HFFc6 (cell line): ENCODE results near the gene RALA. TPM values are rescaled to one million over a fixed set of nuclear protein-coding genes. Genes with fewer than 3 reads are reported as not detected.
A peak's percentile ranks its signal among the peaks of the same experiment; 100 is the strongest.

Source experiments
- DNase-seq: peaks from one replicate; pipeline ENCODE4 v3.0.0-alpha.2; 2018
- H3K27ac Mint-ChIP-seq: 2 replicates; pipeline ENCODE4 v1.8.0; 2020; ENCODE audit warnings: mild to moderate bottlenecking, mixed read lengths
- H3K27me3 Mint-ChIP-seq: 2 replicates; pipeline ENCODE4 v1.8.0; 2021; ENCODE audit warnings: mild to moderate bottlenecking, moderate library complexity, mixed read lengths; ENCODE audit not compliant: insufficient read depth
- H3K36me3 Mint-ChIP-seq: 2 replicates; pipeline ENCODE4 v1.8.0; 2021; ENCODE audit warnings: low read depth, mixed read lengths
- H3K4me1 Mint-ChIP-seq: 2 replicates; pipeline ENCODE4 v1.8.0; 2020; ENCODE audit warnings: low read depth, mixed read lengths
- H3K4me3 Mint-ChIP-seq: 2 replicates; pipeline ENCODE4 v1.8.0; 2020; ENCODE audit warnings: mild to moderate bottlenecking, moderate library complexity, mixed read lengths
- H3K9me3 Mint-ChIP-seq: 2 replicates; pipeline ENCODE4 v1.8.0; 2020; ENCODE audit warnings: mild to moderate bottlenecking, mixed read lengths
- long read RNA-seq: library from polyadenylated mRNA; unstranded; transcript quantifications from one replicate; pipeline ENCODE4 v2.0.0, GENCODE V29; 2019
- total RNA-seq, 6 experiments: library from RNA; stranded (reverse); fragmentation: NEBNext Ultra II Directional; extraction: Animal tissue kit (Norgen Biotek cat#: 25700); gene quantifications; 2 replicates in 1 of 6; 3 replicates in 5 of 6; pipeline ENCODE4 v1.2.3, GENCODE V29; 2021
- TF ChIP-seq, protein P1 (sequence below): fragments of 200-600 bp; sonication (generic); IDR thresholded peaks from 2 replicates; pipeline ENCODE4 v1.5.0; 2021; ENCODE audit warnings: antibody characterized with exemption, mild to moderate bottlenecking

RALA gene
- total RNA-seq, result 10 to 100 TPM; 43.3 to 53.9 (median 45.7) TPM
- long read RNA-seq, transcript RALA-201 (5 exons, 2,880 nt), result major isoform, 68 of 90 reads
- long read RNA-seq, partial matches to known transcripts, result 12 of 90 reads
- long read RNA-seq, other reads (novel, unspliced or antisense), result 10 of 90 reads

DNA sequence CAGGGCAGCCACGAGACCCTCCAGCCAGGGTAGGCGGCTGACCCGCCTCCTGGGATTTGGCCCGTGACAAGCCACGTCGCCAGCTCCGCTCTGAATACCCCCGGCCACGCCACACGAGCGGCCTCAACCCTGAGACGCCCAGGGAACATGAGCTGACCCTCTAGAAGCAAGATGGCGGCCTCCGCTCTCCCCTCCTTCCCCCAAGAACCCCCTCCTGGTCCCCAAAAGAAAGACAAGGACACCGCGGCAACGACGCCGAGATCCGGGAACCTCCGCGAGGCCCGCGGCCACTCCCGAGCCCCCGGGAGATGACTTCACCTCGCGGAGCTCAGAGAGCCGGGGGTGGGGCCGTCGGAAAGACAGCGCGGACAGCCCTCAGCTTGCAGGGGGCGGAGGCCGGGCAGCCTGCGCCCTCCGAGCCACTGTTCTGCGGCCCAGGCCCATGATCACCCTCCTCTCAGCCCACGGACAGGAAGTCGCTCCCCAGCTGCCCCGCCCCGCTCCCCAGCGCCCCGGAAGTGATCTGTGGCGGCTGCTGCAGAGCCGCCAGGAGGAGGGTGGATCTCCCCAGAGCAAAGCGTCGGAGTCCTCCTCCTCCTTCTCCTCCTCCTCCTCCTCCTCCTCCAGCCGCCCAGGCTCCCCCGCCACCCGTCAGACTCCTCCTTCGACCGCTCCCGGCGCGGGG is at the start of gene RALA:
Gene RALA (plus strand): TSS at position 526 of the 685 bp plus-strand sequence. CDS start 63,096 bp downstream, outside the sequence.
- no peaks in the 10 kb centered on the region for H3K27me3 Mint-ChIP-seq
- TF ChIP-seq, protein P1, sequence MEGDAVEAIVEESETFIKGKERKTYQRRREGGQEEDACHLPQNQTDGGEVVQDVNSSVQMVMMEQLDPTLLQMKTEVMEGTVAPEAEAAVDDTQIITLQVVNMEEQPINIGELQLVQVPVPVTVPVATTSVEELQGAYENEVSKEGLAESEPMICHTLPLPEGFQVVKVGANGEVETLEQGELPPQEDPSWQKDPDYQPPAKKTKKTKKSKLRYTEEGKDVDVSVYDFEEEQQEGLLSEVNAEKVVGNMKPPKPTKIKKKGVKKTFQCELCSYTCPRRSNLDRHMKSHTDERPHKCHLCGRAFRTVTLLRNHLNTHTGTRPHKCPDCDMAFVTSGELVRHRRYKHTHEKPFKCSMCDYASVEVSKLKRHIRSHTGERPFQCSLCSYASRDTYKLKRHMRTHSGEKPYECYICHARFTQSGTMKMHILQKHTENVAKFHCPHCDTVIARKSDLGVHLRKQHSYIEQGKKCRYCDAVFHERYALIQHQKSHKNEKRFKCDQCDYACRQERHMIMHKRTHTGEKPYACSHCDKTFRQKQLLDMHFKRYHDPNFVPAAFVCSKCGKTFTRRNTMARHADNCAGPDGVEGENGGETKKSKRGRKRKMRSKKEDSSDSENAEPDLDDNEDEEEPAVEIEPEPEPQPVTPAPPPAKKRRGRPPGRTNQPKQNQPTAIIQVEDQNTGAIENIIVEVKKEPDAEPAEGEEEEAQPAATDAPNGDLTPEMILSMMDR, result no peak
- H3K9me3 Mint-ChIP-seq, result no peaks in the 10 kb centered on the region

GRCh38 chr7:39574673-39575349 is 48.6 kb upstream of the RALA start:
- H3K36me3 Mint-ChIP-seq, result peaks cover 23% of the 10 kb centered on the region
- H3K4me1 Mint-ChIP-seq, result no peaks in the 10 kb centered on the region
- TF ChIP-seq, protein P1, result no peak
- H3K27me3 Mint-ChIP-seq, result no peaks in the 10 kb centered on the region
- H3K27ac Mint-ChIP-seq, result no peak overlapping the region
- H3K9me3 Mint-ChIP-seq, result no peaks in the 10 kb centered on the region
- DNase-seq, result no peak
- no peak overlapping the region for H3K4me3 Mint-ChIP-seq

More for the DNA sequence above, at the start of gene RALA:
- peaks cover 16% of the 10 kb centered on the region; the same call in 1 of the 2 replicates for H3K36me3 Mint-ChIP-seq
- peaks cover 72% of the 10 kb centered on the region for H3K4me1 Mint-ChIP-seq
- H3K4me3 Mint-ChIP-seq, result peak within 1 kb of the TSS; percentile 95
- peak within 1 kb of the TSS; percentile 87 for H3K27ac Mint-ChIP-seq
- DNase-seq, result peak; percentile 91

- TF ChIP-seq, protein P1, result no peak
These were observed 46.0 kb upstream of the RALA start for GRCh38 chr7:39577229-39577874.

DNA sequence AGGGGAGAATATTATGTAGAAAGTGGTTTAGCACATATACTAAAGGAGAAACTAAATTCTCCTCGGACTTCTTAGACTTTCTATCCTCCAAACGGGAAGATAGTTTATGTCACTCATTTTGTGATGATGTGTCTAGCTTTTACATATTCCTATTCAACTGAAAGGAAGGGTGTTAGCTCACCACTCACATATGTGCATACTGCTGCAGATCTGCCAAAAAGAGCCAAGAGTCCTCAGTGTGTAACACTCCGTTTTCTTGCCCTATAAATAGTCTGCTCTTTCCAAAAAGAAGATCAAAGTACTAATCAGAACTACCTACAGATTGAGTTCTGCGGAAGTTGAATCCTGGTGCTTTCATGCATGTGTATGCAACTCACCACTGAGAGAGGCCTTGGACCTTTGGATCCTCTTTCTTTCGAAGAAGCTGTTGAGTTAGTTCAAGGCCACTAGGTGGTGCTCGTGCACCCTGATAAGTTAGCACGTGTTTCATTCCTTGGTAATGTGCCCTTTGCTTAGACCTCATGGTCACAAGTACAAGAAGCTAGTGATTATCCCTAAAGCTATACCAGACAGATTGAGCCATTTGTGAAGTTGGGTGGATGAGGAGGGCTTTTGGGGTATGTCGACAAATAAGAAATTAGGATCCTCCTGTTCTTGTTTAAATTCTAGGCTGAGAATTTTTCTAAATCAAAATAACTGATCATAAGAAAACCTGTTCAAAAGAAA is 43.1 kb upstream of the RALA start:
- H3K36me3 Mint-ChIP-seq, result peaks cover 11% of the 10 kb centered on the region
- peak; percentile 84 for DNase-seq
- no peaks in the 10 kb centered on the region for H3K9me3 Mint-ChIP-seq
- peaks cover 21% of the 10 kb centered on the region for H3K4me1 Mint-ChIP-seq
- H3K4me3 Mint-ChIP-seq, result no peak overlapping the region
- TF ChIP-seq, protein P1, result peak; percentile 97
- no peaks in the 10 kb centered on the region for H3K27me3 Mint-ChIP-seq
- peak overlapping the region; percentile 22 for H3K27ac Mint-ChIP-seq

More at GRCh38 chr7:39577229-39577874, 46.0 kb upstream of the RALA start:
- no peak overlapping the region for H3K4me3 Mint-ChIP-seq
- DNase-seq, result no peak
- H3K9me3 Mint-ChIP-seq, result no peaks in the 10 kb centered on the region
- H3K27ac Mint-ChIP-seq, result no peak overlapping the region
- peaks cover 12% of the 10 kb centered on the region for H3K36me3 Mint-ChIP-seq
- no peaks in the 10 kb centered on the region for H3K27me3 Mint-ChIP-seq
- peaks cover 12% of the 10 kb centered on the region for H3K4me1 Mint-ChIP-seq

GRCh38 chr7:39582536-39582935 is 40.8 kb upstream of the RALA start:
- no peak for DNase-seq
- Mint-ChIP-seq H3K4me3 (no peak overlapping the region), H3K27ac (no peak overlapping the region), H3K27me3 (no peaks in the 10 kb centered on the region), H3K4me1 (peaks cover 29% of the 10 kb centered on the region), H3K36me3 (peaks cover 6% of the 10 kb centered on the region), H3K9me3 (no peaks in the 10 kb centered on the region)
- TF ChIP-seq, protein P1, result no peak
